22Rv1 (cell line): ENCODE results near the gene CCDC160.

ENCODE experiments used
- CTCF ChIP-seq: fragments of 450-650 bp; IDR thresholded peaks from 2 replicates; pipeline ENCODE4 v1.5.1; 2017; ENCODE audit warnings: mild to moderate bottlenecking
- ZFX ChIP-seq: fragments of 450-650 bp; IDR thresholded peaks from 2 replicates; pipeline ENCODE4 v1.6.1; 2017; ENCODE audit warnings: antibody characterized with exemption, borderline replicate concordance

DNA sequence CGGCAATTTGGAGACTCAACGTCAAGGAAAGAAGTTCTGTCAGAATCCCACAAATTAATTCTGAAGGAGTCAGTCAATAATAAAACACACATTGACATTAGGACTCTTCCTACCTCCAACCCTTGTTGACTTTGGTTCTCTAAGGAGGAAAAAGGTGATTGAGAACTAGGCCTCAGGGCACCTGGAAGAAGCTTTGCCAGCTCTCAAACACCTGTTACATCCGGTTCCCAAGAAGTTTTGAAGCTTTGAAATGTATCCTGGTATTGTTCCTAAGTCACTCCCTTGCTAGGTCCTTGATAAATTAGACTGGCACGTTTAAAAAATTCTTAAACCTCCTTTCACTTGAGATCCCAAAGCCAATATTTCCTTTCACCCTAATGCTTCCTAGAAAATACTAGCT, 1.7 kb upstream of the CCDC160 start:
- TF ChIP-seq CTCF (no peak), ZFX (no peak)
